NCI-H128 (cell line): ENCODE results near the gene TBX19.
A peak's percentile ranks its signal among the peaks of the same experiment; 100 is the strongest.

Source experiments
- DNase-seq: peaks from one replicate; lab custom pipeline; 2025; ENCODE audit not compliant: unreplicated experiment; lab: John Stamatoyannopoulos, UW

TBX19 gene

DNA sequence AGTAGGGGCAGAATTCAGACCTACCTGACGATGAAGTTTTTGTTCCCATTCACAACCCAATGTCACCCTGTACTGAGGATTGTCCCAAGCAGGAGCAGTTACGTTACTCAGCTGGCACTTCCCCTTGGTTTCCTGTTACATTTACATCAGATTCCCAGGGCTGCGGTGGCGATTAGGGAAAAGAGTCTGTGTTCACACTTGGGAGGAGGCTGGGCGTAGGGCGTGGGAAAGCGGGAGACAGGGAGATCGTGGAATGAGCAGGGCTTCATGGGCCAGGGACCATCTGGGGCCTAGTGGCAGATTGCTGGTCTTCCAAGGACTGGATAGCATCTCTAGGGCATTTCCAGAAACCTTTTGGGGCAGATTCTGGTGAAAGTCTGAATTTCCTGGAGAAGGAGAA, 39.0 kb downstream of the TBX19 start:
- no peak for DNase-seq

DNA sequence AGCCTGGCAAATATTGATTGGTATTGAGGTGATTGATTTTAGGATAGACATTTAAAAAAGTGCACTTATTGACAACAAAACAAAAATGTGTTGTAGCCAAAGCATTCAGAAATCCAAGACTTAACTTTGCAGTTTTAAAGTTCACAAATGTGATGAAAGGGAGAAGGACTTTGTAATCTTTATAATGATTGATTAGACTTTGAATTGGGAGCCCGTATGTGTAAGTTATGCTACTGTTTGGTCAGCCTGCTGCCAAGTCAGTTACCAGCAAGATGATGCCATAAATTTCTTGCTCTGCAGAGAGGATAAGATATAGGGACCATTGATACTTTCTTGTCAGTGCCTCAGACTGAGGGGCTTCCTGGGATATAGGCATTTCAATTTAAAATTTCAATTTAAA, 39.5 kb downstream of the TBX19 start:
- DNase-seq = no peak

DNA sequence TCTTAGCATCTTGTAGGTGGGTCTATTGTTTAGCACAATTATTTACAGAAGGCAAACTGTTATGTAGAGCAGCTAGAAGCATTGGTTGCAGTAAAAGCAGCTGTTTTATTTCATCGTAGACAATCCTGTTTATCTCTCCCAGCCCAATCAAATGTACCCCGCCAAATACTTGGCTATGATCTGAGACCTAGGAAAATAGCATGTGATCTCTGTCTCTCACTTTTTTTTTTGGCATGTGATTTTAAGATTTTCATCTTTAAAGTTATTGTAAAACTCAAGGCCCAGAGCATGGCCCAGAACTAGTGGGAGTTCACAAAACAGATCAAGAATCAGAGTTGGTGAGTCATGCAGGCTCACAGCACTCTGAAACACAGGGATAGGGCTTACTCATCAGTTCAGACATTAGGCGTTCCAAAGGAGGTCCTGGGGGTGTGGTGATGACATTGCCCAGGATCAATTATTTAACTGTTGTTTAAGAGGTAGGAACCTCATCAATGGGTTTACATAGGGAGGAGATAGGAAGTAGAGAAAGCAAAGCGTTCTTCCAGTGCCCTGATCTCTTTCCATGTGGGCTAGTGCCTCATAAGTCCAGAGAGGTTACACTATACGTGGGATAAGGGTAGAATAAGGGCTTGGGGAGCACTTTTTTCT, 40.2 kb downstream of the TBX19 start:
- no peak for DNase-seq

DNA sequence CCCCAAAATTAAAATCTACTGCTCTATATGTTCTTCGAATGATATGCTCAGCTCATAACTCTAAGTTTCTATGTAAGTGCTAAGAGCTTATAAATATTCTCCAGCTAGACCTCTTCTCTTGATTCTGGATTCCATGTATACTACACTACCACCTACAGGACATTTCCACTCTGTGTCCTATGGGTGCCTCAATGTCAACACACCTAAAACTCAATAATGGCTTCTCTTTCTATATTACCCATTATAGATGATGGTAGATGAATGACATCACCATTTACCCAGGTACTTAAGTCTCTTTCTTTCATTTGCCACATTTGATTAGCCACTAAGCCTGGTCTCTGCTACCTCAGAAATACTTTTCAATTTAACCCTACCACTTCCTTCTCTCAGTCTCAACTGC, 41.3 kb downstream of the TBX19 start:
- DNase-seq = no peak

DNA sequence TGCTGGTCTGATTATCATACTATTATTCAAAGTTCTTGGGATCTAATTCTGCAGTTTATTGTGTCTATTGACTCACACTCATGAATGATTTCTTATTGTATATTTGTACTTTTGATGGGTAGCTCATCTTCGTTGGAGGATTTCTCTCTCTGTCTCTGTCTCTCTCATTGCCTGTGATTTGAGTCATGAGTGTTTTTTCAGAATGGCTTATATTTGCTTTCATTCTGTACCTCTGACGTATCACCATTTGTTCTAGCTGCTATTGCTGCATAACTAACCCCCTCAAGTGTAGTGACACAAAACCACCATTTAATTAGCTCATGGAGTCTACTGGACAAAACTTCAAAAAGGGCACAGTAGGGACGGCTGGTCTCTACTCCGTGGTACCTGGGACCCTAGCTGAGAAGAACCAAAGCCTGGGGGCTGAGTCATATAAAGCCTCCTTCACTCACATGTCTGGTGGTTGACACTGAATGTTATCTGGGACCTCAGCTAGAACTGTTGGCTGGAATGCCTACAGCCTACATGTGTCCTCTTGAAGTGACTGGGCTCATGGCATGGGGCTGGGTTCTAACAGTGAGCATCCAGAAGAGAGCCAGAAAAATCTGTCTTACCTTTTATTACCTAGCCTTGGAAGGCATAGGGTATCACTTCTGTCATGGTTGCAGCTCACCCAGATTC, 44.2 kb downstream of the TBX19 start:
- DNase-seq = no peak

DNA sequence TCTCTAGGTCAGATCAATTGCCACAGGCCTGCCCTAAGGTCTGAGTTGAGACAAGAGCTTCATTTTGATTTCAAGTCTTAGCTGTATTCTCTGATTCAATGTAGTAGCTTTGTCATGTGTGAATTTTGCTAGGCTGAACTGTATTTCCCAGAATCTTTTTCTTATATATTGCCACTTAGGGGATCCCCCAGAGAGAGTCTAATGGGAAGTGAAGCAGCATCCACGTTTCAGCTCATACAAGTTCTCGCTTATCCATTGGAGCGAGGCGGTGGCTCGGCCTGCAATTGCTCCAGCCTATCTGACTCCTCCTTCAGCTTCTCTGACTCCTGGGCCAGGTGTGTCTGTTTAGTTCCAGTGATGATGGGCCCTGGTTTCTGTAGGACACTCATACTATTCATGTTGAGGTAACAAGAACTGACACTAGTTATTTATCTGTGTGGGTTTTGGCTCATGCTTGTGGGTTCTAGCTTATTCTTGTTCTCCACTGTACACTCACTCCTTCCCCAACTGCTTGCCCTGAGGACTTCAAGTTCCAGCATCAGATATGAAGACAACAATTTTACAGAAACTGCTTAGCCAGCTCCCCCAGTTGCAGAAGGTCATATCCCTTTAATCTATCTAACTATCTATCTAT, 48.2 kb downstream of the TBX19 start:
- no peak for DNase-seq

DNA sequence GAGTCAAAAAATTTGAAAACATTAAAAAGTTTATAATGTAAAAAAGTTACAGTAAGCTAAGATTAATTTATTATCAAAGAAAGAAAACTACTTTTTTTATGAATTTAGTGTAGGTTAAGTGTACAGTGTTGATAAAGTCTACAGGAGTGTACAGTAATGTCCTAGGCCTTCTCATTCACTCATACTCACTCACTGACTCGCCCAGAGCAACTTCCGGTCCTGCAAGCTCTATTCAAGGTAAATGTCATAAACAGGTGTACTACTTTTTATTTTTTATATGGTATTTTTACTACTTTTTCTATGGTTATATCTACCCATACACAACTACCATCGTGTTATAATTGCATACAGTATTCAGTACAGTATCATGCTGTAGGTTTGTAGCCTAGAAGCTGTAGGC, 49.6 kb downstream of the TBX19 start:
- DNase-seq = no peak

DNA sequence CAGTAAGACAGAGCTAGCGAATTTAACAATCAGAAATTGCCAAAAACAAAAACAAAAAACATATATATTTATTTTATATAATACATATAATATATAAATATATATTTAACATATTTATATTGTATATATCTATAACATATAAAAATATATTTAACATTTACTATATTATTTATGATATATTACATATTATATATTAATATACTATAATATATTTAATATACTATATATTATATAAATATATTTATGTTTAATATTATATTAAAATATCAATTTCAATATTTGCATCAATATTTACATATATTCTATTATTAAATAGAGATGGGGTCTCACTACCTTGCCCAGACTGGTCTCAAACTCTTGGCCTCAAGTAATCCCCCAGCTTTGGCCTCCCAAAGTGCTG, 50.9 kb downstream of the TBX19 start:
- no peak for DNase-seq

DNA sequence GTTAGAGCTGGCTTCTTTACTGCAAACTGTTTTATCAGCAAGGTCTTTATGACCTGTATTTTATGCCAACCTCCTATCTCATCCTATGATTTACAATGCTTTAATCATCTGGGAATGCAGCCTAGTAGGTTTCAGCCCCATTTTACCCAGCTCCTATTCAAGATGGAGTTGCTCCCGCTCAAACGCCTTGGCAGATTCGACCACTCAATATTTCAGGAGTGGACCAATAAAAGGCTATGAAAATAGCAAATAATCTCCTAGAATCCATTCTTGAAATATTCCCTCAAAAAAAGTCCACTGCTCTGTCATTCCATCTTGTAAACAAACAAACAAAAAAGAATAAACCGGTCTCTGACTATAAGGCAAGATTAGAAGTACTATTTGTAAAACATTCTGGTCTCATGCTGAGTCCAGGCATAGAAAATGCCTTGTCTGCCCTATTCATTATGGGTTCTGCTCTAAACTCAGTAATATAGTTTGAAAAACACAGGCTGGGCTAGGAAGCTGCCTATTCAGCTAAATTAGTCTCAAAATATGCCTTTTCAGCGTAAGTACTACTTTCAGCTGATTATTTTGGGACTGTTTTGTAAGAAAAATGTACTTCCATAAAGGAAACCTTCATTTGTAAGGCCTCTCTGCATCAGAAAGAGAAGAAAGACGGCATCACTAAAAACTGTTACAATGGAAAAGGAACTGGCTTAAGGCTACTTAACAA, 53.0 kb downstream of the TBX19 start:
- no peak for DNase-seq

DNA sequence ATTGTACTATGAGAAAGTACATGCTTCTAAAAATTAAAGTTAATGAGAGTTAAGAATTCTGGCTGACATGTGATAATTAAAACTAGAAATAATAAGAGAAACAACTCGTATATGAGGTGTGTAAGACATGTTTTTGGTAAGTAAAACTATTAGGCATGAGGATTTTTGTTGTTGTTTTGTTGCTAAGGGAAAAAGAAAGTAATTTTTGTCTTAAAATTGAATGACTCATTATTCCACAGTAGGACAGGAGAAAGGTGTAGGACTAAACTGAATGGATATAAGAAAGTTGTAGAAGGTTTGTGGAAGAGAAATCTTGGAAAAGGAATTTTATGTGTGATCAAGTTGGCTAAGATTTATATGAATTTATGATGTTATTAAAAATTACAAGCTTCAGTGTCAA, 54.8 kb downstream of the TBX19 start:
- DNase-seq = no peak

DNA sequence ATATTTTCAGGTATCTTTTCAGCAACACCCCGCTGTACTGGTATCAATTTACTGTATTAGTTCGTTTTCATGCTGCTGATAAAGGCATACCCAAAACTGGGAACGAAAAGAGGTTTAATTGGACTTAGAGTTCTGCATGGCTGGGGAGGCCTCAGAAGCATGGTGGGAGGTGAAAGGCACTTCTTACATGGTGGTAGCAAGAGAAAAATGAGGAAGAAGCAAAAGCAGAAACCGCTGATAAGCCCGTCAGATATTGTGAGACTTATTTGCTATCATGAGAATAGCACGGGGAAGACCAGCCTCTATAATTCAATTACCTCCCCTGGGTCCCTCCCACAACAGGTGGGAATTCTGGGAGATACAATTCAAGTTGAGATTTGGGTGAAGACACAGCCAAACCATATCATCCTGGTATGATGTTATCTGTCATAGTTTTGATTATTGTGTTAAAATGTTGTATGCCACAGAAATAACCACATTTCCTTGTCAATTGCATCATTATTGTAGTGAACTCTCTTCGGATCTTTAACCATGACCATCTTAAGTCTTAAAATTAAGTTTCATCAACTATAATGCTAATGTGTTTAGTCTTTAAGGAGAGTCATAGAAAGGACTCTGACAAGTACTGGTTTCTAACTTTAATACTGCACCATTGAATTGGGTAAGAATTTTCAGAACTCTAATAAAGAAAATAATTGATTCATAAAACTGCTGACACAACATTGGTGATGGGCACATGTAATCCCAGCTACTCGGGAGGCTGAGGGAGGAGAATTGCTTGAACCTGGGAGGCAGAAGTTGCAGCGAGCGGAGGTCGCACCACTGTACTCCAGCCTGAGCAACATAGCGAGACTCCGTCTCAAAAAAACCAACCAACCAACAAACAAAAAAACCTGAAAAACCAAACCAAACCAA, 58.2 kb downstream of the TBX19 start:
- no peak for DNase-seq

DNA sequence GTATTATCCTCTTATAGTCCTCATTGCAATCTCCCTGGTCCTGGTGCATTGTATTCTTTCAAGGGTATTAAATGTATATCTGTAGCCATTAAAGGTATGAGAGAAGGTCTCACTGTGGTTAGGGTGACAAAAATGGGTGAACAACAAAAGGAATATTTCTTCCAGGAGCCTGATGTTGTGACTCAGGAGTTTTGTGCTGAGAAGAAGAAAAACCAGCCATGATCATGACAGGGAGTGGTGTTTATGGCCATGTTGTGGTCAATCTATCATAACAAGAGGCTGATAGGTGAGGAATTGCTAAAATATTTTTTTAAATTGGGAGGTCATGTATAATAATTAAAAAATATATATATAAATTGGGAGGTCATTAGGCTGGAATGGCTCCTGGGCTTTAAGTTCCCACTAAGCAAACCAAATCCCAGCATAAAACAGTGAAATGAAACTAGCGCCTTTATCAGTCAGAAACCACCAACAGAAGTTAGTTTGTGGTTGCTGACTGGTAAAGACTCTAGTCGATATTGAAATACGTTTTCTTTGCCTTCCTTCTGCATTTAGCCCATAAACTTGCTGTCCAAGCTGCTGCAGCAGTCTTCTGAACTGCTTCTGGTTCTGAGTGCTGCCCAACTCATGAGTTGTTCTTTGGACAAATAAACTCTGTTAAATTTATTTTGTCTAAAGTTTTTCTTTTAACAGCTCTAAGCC, 60.3 kb downstream of the TBX19 start:
- no peak for DNase-seq

DNA sequence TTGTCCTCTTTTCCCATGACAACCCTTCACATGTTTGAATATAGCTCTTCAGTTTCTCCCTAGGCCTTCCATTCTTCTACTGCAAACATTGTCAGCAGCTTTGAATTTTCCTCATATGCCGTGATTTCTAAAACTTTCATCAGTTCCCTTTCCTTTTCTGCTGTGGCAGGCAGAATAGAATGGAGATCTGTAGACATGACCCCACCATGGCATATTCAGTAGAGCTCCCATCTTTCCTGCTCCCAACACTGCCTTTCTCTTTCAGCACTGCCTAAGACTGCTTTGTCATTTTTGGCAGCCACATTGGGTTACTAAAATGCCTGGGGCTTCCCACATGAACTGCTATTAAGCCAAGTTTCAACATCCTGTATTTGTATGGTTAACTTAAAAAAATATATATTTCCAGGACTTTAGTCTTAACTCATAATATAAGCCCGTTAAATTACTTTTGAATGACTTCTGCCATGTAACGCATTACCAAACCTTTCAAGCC, 60.9 kb downstream of the TBX19 start:
- DNase-seq = no peak

DNA sequence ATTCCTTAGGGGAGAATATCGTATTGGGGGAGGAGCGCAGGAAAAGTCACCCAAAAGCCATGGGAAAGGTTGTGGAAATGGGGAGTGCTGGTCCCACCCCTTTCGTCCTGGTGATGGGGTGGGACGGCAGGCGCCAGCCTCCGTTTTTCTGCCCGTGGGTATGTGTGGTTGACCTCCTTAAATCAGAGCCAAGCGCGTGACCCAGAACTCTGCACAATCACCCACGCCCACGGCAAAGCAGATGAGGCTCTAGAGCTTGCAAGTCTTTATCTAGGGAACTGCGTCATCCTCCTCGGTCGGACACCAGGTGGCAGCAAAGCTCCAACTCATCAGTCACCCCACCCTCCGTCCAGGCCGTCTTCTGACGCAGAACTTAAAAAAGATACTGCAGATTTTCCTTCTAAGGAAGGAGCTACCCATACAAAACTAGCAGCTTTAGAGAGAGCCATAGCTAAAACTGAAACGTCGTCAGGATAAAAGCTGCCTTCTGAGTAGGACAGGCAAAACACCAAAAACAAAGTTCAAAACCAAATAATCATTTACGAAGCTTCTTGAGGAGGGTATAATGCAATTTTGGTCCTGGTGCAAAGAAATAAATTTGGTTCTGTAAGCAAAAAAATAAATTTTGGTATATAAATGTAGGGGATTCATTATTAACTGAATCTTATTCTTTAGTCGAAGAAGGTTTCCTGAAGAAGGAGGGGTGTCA, 62.0 kb downstream of the TBX19 start:
- peak; percentile 49 for DNase-seq

DNA sequence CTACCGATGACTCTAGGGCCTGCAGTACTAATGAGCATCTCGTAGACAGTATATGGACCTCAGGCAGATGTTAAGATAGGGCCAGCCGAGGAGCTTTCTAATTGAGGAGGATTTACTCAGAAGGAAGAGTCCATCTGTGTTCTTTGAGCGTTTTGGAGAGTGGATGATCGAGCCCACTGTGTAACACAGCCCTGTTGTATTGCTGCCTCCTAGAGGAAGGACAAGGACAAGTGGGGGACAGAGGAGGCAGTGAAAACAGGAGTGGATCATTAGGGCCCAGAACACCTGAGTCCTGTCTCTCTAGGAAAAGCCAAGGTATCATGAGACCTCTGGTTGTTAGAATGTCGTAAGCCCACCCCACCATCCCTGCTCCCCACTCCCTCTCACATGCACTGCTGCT, 62.9 kb downstream of the TBX19 start:
- no peak for DNase-seq

DNA sequence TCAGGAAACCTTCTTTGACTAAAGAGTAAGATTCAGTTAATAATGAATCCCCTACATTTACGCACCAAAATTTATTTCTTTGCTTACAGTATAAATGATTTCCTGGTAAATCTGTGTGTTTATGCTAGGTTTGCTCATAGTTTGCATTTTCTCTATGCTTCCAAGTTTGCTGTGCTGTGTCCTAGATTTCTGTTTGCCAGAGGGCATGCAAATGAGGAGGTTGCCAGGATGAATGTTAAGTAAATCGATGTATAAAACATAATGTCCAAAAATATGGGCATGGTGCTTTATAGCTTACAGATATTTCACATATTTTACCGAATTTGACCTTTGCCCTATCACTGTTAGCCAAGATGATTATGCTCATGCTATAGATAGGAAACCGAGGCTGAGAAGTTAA, 63.8 kb downstream of the TBX19 start:
- no peak for DNase-seq

DNA sequence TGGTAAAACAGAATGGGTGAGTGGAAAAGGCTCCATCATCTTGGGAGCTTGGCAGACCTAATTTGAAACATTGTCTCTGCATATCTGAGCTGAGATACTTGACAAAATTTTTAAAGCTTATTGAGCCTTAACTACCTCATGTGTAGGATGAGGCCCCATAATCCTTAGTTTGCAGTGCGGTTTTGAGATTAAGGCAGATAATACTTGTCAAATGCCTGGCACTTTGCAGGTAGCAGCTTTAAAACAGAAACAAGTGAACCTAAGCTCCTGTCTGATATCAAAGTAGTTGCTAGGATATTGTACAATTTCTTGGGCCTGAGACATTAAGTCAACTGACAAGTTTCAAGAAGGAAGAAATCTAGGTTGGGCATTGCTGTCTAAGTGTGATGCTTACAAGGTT, 65.3 kb downstream of the TBX19 start:
- no peak for DNase-seq

DNA sequence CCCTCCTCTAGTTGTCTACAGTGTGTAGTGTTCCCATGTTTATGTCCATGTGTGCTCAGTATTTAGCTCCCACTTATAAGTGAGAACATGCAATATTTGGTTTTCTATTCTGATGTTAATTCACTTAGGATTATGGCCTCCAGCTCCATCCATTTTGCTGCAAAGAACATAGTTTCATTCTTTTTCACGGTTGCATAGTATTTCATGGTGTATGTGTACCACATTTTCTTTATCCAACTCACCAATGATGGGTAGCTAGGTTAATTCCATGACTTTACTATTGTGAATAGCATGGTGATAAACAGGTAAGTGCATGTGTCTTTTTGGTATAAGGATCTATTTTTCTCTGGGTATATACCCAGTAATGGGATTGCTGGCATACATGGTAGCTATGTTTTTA, 67.0 kb downstream of the TBX19 start:
- DNase-seq = no peak

DNA sequence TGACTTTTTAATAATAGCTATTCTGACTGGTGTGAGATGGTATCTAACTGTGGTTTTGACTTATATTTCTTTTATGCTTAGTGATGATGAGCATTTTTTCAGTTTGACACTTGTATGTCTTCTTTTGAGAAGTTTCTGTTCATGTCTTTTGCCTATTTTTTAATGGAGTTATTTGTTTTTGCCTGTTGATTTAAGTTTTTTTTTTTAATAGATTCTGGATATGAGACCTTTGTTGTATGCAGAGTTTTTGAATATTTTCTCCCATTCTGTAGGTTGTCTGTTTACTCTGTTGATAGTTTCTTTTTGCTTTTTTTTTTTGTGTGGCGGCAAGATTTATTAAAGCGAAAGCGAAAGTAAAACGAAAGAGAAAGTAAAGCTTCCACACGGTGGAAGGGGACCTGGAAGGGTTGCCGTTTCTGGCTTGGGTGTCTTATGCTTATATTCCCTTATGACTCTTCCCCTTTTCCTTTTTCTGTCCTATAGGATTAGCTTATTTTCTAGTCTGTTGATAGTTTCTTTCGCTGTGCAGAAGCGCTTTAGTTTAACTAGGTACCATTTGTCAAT, 67.6 kb downstream of the TBX19 start:
- no peak for DNase-seq
